ENCODE data around the gene RSPRY1. TPM values are rescaled to one million over a fixed set of nuclear protein-coding genes. Genes with fewer than 3 reads are reported as not detected.

RSPRY1 gene
- total RNA-seq, 1 donor from 2014 or later = 38.3 TPM

DNA sequence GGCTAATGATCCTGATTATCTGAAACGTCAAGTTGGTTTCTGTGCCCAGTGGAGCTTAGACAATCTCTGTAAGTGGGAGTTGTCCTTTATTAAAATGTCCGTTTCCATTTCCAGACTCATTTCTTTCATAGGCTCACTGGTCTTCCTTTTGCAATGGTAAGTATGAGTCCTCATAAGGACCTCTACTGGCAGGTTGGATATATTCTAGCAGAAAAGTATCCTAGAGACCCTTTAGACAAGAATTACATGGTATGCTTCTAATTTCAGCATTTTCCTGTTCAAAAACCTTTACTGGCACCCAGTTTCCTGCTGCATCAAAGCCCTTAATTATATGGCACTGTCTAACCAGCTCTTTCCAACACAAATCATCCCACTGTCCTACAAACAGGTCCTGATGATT is 30.8 kb downstream of the RSPRY1 start:
- intact Hi-C loops (cut with micrococcal nuclease) = no loop called here

DNA sequence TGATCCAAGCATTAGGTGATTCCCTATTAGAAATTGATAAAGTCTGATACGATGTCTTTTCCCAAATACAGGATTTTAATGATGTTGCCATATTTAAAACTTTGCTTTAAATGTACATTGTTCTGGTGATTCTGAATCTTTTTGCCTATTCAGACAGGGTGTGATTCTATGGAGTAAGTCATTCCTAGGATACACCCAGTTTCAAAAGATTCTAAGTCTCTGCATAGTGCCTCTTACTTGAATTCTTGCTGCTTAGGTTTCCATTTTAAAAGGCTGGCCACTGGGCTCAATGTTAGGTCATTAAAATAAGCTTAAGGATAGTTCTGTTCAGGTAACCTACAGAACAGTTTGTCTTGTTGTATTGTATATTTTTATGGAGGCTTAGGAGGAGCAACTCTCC is 36.9 kb downstream of the RSPRY1 start:
- intact Hi-C loops (cut with micrococcal nuclease) = no loop called here

DNA sequence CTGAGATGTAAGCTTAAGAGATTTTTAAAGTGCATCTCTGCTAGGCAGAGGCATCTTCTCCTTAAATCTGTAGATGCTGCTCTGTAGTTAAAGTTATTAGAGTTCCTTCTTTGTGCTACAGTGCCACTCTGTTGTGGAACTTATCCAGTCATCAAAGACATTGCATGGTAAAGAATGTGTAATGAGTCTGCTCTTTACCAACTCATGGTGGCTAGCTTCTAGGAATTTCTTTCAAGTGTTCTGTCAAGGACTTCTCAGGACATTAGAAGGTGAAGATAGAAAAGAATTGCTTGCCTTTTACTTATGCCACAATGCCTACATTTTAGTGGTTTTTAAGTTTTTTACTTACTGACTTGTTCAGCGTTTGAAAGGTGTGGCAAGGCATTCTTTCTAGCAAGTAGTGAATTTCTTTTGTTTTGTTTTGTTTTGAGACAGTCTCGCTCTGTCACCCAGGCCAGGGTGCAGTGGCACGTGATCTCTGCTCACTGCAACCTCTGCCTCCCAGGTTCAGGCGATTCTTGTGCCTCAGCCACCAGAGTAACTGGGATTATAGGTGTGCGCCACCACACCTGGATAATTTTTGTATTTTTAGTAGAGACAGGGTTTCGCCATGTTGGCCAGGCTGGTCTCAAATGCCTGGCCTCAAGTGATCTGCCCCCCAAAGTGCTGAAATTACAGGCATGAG is 38.7 kb downstream of the RSPRY1 start:
- intact Hi-C loops (cut with micrococcal nuclease) = no loop called here

- intact Hi-C loops (cut with micrococcal nuclease) = no loop called here
These were observed 39.8 kb downstream of the RSPRY1 start for GRCh38 chr16:57225978-57226377.

- intact Hi-C loops (cut with micrococcal nuclease) = no loop called here
These were observed 40.8 kb downstream of the RSPRY1 start for GRCh38 chr16:57226701-57227621.

DNA sequence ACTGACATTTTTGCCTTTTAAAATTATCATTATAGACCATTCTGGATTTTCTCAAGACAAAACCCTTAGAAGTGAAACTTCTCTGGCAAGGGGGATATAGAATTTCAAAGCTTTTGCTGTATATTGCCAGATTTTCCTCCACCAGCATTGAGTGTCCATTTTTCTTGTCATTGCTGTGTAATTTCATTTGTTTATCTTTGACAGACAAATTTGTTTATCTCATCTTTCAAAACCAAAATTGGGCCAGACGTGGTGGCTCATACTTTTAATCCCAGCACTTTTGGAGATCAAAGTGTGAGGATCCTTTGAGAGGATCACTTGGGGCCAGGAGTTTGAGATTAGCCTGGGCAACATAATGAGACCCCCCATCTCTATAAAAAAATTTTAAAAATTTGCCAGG is 43.0 kb downstream of the RSPRY1 start:
- intact Hi-C loops (cut with micrococcal nuclease) = no loop called here

- intact Hi-C loops (cut with micrococcal nuclease) = no loop called here
These were observed 45.8 kb downstream of the RSPRY1 start for GRCh38 chr16:57231821-57232350.

- intact Hi-C loops (cut with micrococcal nuclease) = no loop called here
These were observed 48.0 kb downstream of the RSPRY1 start for GRCh38 chr16:57233944-57234706.

- intact Hi-C loops (cut with micrococcal nuclease) = no loop called here
These were observed 48.6 kb downstream of the RSPRY1 start for GRCh38 chr16:57234707-57235092.

GRCh38 chr16:57235128-57236021 is 49.2 kb downstream of the RSPRY1 start:
- intact Hi-C loops (cut with micrococcal nuclease) = no loop called here

DNA sequence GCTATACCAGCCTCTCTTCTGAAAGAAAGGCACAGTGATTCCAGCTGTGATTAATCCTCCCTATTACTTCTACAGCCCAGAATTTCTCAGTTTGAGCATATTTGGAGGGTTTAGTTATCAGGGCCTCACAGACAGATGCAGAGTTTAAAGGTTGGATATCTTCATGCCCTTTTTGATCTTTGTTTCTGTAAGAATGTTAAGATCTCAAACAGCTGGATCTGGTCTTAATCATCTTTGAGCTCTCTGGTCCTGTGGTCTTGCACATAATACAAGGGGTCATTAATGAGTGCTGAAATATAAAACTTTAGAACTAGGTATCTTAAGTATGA is 49.9 kb downstream of the RSPRY1 start:
- intact Hi-C loops (cut with micrococcal nuclease) = no loop called here

DNA sequence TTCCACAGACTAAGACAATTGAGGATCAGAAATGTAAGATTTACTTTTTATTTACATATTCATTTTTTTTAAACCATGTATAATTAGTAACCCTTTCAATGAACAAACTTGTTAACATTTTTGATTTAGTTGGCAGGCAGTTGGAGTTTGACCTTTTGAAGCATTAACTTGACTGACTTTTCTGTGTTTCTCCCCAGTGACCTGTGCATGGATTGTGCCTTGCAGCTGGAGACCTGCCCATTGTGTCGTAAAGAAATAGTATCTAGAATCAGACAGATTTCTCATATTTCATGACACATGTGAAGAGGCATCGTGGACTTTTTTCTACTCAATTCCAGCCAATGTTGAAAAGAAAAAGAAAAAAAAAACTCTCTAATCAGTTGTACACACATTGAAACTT is 52.6 kb downstream of the RSPRY1 start:
- intact Hi-C loops (cut with micrococcal nuclease) = no loop called here

DNA sequence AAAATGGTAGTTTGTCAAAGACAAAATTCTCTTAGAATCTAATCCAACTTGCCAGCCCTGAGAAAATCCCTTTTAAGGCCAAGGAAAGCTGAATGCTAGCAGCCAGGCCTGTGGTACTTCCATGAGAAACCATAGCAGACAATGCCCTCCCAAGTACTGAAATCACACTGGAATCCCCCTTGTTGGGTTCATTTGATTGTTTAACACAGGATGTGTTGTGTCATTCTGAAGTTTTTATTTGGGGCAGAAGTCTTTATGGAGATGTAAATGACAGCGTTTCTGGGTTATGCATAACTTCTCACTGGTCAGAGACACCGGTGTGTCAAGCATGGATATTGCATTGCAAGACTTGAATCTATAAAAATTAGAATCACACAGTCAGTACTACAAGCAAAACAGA is 53.0 kb downstream of the RSPRY1 start:
- intact Hi-C loops (cut with micrococcal nuclease) = no loop called here

DNA sequence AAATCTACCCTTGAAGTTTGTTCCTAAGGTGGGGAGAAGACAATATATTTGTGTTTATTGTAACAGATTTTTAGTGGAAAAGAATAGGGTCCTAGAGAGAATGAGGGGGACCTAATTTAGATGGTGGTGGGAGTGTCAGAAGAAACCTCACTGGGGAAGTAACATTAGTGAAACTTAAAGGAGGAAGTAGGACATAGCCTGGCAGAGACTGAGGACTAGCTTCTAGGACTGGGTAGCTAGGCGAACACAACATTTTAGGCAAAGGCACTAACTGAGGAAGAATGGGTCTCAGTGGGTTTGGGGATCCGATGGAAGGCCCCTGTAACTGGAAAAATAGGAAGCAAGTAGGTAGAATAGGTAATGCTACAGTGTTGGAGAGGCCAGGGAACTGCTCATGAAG is 54.7 kb downstream of the RSPRY1 start:
- intact Hi-C loops (cut with micrococcal nuclease) = loop anchor here (10.0 kb wide), 2 partner anchors 226 to 306 kb away; partner anchors contain the start of gene HERPUD1

- intact Hi-C loops (cut with micrococcal nuclease) = loop anchor here (10.0 kb wide), 2 partner anchors 228 to 308 kb away; partner anchors contain the start of gene HERPUD1
These were observed 56.5 kb downstream of the RSPRY1 start for GRCh38 chr16:57242650-57243049.

DNA sequence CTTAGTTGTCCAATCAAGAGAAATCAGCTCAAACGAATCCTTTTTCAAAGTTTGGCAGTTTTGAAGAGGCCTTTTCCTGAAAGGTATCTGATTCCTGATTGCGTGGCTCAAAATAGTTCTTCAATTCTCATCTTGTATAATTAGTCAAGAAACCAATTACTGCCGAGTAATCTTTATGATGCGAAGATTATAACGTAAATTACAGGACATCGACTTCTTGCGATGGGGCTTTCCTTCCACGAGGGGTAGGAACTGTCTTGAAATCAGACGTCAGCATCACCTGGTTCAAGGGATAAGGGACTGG is 58.3 kb downstream of the RSPRY1 start:
- intact Hi-C loops (cut with micrococcal nuclease) = loop anchor here (1.0 to 10.0 kb wide), 6 partner anchors 40 to 310 kb away; partner anchors contain the start of genes CCDC102A, CIAPIN1, COQ9 and HERPUD1

- intact Hi-C loops (cut with micrococcal nuclease) = loop anchor here (1.0 to 10.0 kb wide), 12 partner anchors 32 to 563 kb away; partner anchors contain the start of genes CCDC102A, CIAPIN1, COQ9 and HERPUD1
These were observed 58.8 kb downstream of the RSPRY1 start, which contains the start of gene ARL2BP for GRCh38 chr16:57244767-57245471. TSS of gene ARL2BP (plus strand) at chr16:57245259. CDS start at chr16:57245368, 109 bp downstream.

GRCh38 chr16:57245472-57246113 is 59.5 kb downstream of the RSPRY1 start:
- intact Hi-C loops (cut with micrococcal nuclease) = loop anchor here (1.0 to 10.0 kb wide), 11 partner anchors 32 to 563 kb away; partner anchors contain the start of genes CCDC102A, CIAPIN1, COQ9 and HERPUD1

DNA sequence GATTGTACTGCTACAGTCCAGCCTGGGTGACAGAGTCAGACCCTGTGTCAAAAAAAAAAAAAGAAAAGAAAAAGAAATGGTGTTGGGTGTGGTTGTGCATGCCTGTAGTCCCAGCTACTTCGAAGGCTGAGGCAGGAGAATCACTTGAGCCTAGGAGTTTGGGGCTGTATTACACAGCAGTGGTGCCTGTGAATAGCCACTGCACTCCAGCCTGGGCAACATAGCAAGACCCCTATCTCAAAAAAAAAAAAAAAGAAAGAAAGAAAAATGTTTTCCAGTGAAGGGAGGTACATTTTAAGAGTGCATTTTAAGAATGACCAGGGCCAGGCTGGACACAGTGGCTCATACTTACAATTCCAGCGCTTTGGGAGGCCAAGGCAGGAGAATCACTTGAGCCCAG is 65.2 kb downstream of the RSPRY1 start:
- intact Hi-C loops (cut with micrococcal nuclease) = no loop called here
